GM12891 (cell line): Measurements from ENCODE around the gene SLC28A3.

Experiments used
- PAX5 ChIP-seq: IDR thresholded peaks from 2 replicates; pipeline ENCODE4 v1.6.1; 2011; ENCODE audit warnings: low read length, moderate library complexity, mild to moderate bottlenecking; ENCODE audit not compliant: insufficient read depth, severe bottlenecking
- POLR2A ChIP-seq: IDR thresholded peaks from 2 replicates; pipeline ENCODE4 v1.6.1; 2011; ENCODE audit warnings: low read depth, low read length, control low read depth
- POLR2AphosphoS5 ChIP-seq: IDR thresholded peaks from 2 replicates; pipeline ENCODE4 v1.6.1; 2011; ENCODE audit warnings: low read depth, low read length, control low read depth
- POU2F2 ChIP-seq: IDR thresholded peaks from 2 replicates; pipeline ENCODE4 v1.6.1; 2011; ENCODE audit warnings: low read depth, mild to moderate bottlenecking, control low read depth, low read length, moderate library complexity
- SPI1 ChIP-seq: IDR thresholded peaks from 2 replicates; pipeline ENCODE4 v1.6.1; 2011; ENCODE audit warnings: low read depth, low read length, control low read depth
- TAF1 ChIP-seq: IDR thresholded peaks from 2 replicates; pipeline ENCODE4 v1.6.1; 2011; ENCODE audit warnings: low read depth, low read length, control low read depth

- TF ChIP-seq POLR2AphosphoS5, result no peak
- TF ChIP-seq TAF1, result no peak
- TF ChIP-seq POLR2A, result no peak
- TF ChIP-seq SPI1, result no peak
- TF ChIP-seq POU2F2, result no peak
- no peak for TF ChIP-seq PAX5
Measured at GRCh38 chr9:84258371-84258770, 82.2 kb downstream of the SLC28A3 start.
